Measurements from ENCODE around the gene KRT74.

KRT74 gene

DNA sequence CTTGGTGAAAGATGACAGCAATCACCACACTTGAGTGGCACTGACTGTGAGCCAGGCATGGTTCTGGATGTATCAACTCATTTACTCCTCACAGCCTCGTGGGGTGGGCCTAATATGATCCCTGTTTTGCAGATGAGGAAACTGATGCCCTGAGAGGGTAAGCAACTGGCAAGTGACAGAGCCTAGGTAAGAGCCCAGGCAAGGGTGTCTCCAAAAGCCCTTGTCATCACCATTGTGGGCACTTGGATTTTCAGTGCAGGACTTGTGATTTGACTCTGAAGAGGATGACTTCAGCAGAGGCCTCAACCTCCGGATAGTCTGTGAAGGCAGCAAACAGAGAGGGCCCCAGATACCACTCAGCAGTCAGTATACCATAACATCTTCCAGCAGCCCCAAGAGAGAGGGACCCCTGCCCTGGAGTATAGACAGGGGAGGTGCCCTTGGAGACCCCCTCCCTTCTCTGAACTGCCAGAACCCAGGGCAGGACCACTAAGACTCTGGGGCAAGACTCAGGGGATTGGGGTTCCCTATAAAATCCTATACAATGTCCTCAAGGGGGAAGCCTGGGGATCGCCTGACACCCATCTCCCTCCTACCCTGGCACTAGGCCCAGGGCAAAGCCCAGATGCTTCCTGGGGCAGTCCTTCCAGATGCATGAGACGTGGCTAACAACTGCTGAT, 46.4 kb downstream of the KRT74 start:
- H3K4me2 ChIP-seq (ENCODE audit: low read depth, low read length, poor library complexity, severe bottlenecking) = no peak overlapping the region
- H3K27me3 ChIP-seq (ENCODE audit: low read length) = no peaks in the 10 kb centered on the region
- no peak for TF ChIP-seq EZH2phosphoT487 (conservative IDR thresholded peaks at IDR 0.05; ENCODE audit: low read length)
- TF ChIP-seq, protein P1, sequence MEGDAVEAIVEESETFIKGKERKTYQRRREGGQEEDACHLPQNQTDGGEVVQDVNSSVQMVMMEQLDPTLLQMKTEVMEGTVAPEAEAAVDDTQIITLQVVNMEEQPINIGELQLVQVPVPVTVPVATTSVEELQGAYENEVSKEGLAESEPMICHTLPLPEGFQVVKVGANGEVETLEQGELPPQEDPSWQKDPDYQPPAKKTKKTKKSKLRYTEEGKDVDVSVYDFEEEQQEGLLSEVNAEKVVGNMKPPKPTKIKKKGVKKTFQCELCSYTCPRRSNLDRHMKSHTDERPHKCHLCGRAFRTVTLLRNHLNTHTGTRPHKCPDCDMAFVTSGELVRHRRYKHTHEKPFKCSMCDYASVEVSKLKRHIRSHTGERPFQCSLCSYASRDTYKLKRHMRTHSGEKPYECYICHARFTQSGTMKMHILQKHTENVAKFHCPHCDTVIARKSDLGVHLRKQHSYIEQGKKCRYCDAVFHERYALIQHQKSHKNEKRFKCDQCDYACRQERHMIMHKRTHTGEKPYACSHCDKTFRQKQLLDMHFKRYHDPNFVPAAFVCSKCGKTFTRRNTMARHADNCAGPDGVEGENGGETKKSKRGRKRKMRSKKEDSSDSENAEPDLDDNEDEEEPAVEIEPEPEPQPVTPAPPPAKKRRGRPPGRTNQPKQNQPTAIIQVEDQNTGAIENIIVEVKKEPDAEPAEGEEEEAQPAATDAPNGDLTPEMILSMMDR (IDR thresholded peaks at IDR 0.05; ENCODE audit: insufficient read depth, low read length, poor library complexity, severe bottlenecking) = no peak
- H2AFZ ChIP-seq (ENCODE audit: low read depth, low read length, severe bottlenecking) = no peak overlapping the region
- H3K9ac ChIP-seq (ENCODE audit: low read length) = no peak overlapping the region
- no peaks in the 10 kb centered on the region for H3K9me2 ChIP-seq (replicated peaks; ENCODE audit: insufficient read depth, low read length)
- no peak overlapping the region for H3K4me3 ChIP-seq (ENCODE audit: insufficient read depth, low read length, poor library complexity, severe bottlenecking)
- H3K9me3 ChIP-seq (ENCODE audit: insufficient read depth, low read length) = no peaks in the 10 kb centered on the region
- H4K20me1 ChIP-seq (ENCODE audit: low read depth, low read length) = no peaks in the 10 kb centered on the region
- no peaks in the 10 kb centered on the region for H3F3A ChIP-seq (ENCODE audit: insufficient read depth)
- H3K79me2 ChIP-seq (ENCODE audit: insufficient read depth, low read length) = no peaks in the 10 kb centered on the region
- no peak overlapping the region for H3K27ac ChIP-seq (ENCODE audit: low read depth, low read length)
- H3K36me3 ChIP-seq (ENCODE audit: low read length) = no peaks in the 10 kb centered on the region

DNA sequence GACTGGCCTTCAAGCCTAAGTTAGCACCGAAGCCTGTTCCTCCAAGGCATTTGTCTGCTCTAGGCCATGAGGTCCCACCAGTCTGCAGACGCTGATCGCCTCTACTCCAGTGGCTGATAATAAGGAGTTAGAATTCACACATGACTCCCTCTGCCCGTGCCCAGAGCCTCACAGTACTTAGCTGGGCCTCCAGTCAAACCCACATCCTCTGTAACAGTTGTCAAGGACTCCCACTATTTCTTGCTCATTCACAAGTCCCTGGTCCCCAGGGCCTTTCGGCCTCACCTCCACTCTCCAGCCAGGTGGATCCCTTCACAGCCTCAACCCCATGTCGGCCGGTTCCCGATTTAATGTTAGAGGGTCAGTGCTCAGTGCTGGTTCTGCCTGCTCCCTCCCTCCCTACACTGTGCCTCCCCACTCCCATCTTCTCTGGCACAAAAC, 47.1 kb downstream of the KRT74 start:
- H3F3A ChIP-seq (ENCODE audit: insufficient read depth) = no peaks in the 10 kb centered on the region
- H3K9me2 ChIP-seq (replicated peaks; ENCODE audit: insufficient read depth, low read length) = no peaks in the 10 kb centered on the region
- no peak overlapping the region for H2AFZ ChIP-seq (ENCODE audit: low read depth, low read length, severe bottlenecking)
- H4K20me1 ChIP-seq (ENCODE audit: low read depth, low read length) = no peaks in the 10 kb centered on the region
- H3K9ac ChIP-seq (ENCODE audit: low read length) = no peak overlapping the region
- no peak overlapping the region for H3K4me3 ChIP-seq (ENCODE audit: insufficient read depth, low read length, poor library complexity, severe bottlenecking)
- no peaks in the 10 kb centered on the region for H3K36me3 ChIP-seq (ENCODE audit: low read length)
- no peaks in the 10 kb centered on the region for H3K79me2 ChIP-seq (ENCODE audit: insufficient read depth, low read length)
- TF ChIP-seq EZH2phosphoT487 (conservative IDR thresholded peaks at IDR 0.05; ENCODE audit: low read length) = no peak
- TF ChIP-seq, protein P1 (IDR thresholded peaks at IDR 0.05; ENCODE audit: insufficient read depth, low read length, poor library complexity, severe bottlenecking) = no peak
- H3K27ac ChIP-seq (ENCODE audit: low read depth, low read length) = no peak overlapping the region
- H3K9me3 ChIP-seq (ENCODE audit: insufficient read depth, low read length) = no peaks in the 10 kb centered on the region
- H3K27me3 ChIP-seq (ENCODE audit: low read length) = no peaks in the 10 kb centered on the region
- no peak overlapping the region for H3K4me2 ChIP-seq (ENCODE audit: low read depth, low read length, poor library complexity, severe bottlenecking)

DNA sequence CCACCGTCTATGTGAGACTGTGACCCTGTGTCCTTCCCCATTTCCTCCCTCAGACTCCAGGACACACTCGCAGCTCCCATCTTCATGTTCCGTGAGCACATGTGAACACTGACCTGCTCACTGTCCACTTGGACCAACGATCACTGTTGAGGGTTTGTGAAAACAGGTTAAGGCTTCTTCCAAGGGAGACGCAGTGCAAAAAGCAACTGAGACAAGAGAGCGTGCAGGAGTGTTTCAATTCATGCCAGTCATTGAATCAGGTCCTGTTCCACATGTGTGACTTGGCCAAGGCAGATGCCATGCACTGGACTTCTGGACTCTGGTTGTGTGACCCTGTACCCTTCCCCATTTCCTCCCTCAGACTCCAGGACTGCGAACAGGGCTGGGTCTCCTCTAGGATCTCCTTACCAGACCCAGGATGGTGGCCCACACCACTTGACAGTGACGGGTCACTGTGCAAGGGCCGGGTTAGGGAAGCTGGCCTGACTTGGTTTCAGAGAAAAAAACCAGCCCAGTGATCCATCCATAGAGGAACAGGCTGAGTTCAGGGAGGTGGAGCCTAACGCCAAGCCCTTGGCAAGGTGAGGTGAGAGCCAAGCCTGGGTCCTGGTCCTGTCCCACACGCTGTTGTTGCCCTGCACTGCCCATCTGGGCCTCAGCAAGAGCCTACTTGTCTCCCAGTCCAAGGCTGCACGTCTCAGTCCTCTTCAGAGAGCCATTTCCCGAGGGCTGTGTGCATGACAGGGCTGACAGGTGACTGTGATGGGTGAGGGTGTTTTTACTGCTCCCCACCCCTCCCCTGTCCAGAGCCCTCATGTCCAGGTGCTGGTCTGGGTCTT, 47.8 kb downstream of the KRT74 start:
- Histone ChIP-seq H3K4me3 (ENCODE audit: insufficient read depth, low read length, poor library complexity, severe bottlenecking) (no peak overlapping the region), H3F3A (ENCODE audit: insufficient read depth) (no peaks in the 10 kb centered on the region), H3K4me2 (ENCODE audit: low read depth, low read length, poor library complexity, severe bottlenecking) (no peak overlapping the region), H3K9ac (ENCODE audit: low read length) (no peak overlapping the region), H2AFZ (ENCODE audit: low read depth, low read length, severe bottlenecking) (no peak overlapping the region), H3K9me3 (ENCODE audit: insufficient read depth, low read length) (no peaks in the 10 kb centered on the region), H4K20me1 (ENCODE audit: low read depth, low read length) (no peaks in the 10 kb centered on the region), H3K36me3 (ENCODE audit: low read length) (no peaks in the 10 kb centered on the region), H3K79me2 (ENCODE audit: insufficient read depth, low read length) (no peaks in the 10 kb centered on the region), H3K9me2 (replicated peaks; ENCODE audit: insufficient read depth, low read length) (no peaks in the 10 kb centered on the region), H3K27me3 (ENCODE audit: low read length) (no peaks in the 10 kb centered on the region), H3K27ac (ENCODE audit: low read depth, low read length) (no peak overlapping the region)
- TF ChIP-seq EZH2phosphoT487 (conservative IDR thresholded peaks at IDR 0.05; ENCODE audit: low read length) = no peak
- TF ChIP-seq, protein P1 (IDR thresholded peaks at IDR 0.05; ENCODE audit: insufficient read depth, low read length, poor library complexity, severe bottlenecking) = no peak
